WTC11 (cell line): ENCODE results near the gene CARD9. TPM values are rescaled to one million over a fixed set of nuclear protein-coding genes. Genes with fewer than 3 reads are reported as not detected.

ENCODE experiments used
- ATAC-seq: fragments of 200-7000 bp; cut with Tn5 transposase; 2 replicates; pipeline ENCODE4 v1.10.0; 2021; ENCODE audit warnings: mild to moderate bottlenecking, moderate library complexity
- CTCF ChIA-PET: fragments of 300-600 bp; sonication (Branson Sonifier 250); formaldehyde crosslinking; loops from one replicate; lab custom pipeline; 2021; ENCODE audit warnings: antibody characterized with exemption; lab: Charles Lee
- POLR2A ChIA-PET: fragments of 350-600 bp; sonication (Branson Sonifier 250); formaldehyde crosslinking; loops from one replicate; lab custom pipeline; 2021; ENCODE audit warnings: antibody characterized with exemption; lab: Charles Lee
- DNase-seq: peaks from one replicate; pipeline ENCODE4 v3.0.0; 2021; ENCODE audit warnings: low spot score
- H3K27ac Mint-ChIP-seq: 2 replicates; pipeline ENCODE4 v1.8.0; 2021; ENCODE audit warnings: mixed read lengths
- H3K27me3 Mint-ChIP-seq: 2 replicates; pipeline ENCODE4 v1.8.0; 2021; ENCODE audit warnings: low read depth, mild to moderate bottlenecking, moderate library complexity, mixed read lengths
- H3K36me3 Mint-ChIP-seq: 2 replicates; pipeline ENCODE4 v1.8.0; 2021; ENCODE audit warnings: mixed read lengths
- H3K4me1 Mint-ChIP-seq: 2 replicates; pipeline ENCODE4 v1.8.0; 2022; ENCODE audit warnings: mixed read lengths
- H3K4me3 Mint-ChIP-seq: 2 replicates; pipeline ENCODE4 v1.8.0; 2021; ENCODE audit warnings: mild to moderate bottlenecking, moderate library complexity, mixed read lengths
- H3K9me3 Mint-ChIP-seq: 2 replicates; pipeline ENCODE4 v1.8.0; 2021; ENCODE audit warnings: mixed read lengths
- ATF2 ChIP-seq: sonication (generic); formaldehyde crosslinking; IDR thresholded peaks from 2 replicates; pipeline ENCODE4 v1.8.1; 2022; ENCODE audit warnings: low read depth, missing genetic modification reagents, borderline replicate concordance
- ERG ChIP-seq: fragments of 250-450 bp; sonication (Bioruptor Pico); IDR thresholded peaks from 2 replicates; pipeline ENCODE4 v1.8.0; 2021; ENCODE audit warnings: mild to moderate bottlenecking
- ESRRA ChIP-seq: sonication (generic); formaldehyde crosslinking; IDR thresholded peaks from 2 replicates; pipeline ENCODE4 v1.8.1; 2022; ENCODE audit warnings: mild to moderate bottlenecking, missing genetic modification reagents, borderline replicate concordance
- JAZF1 ChIP-seq: fragments of 250-450 bp; sonication (Bioruptor Pico); IDR thresholded peaks from 2 replicates; pipeline ENCODE4 v1.9.0; 2021; ENCODE audit warnings: moderate library complexity, mild to moderate bottlenecking, inconsistent platforms
- NFATC4 ChIP-seq: fragments of 250-450 bp; sonication (Bioruptor Pico); IDR thresholded peaks from 2 replicates; pipeline ENCODE4 v1.9.0; 2021; ENCODE audit warnings: mild to moderate bottlenecking
- NFYB ChIP-seq: sonication (generic); formaldehyde crosslinking; conservative IDR thresholded peaks from 2 replicates; pipeline ENCODE4 v1.8.0; 2022; ENCODE audit warnings: low read depth, missing genetic modification reagents
- NR1H2 ChIP-seq: sonication (generic); formaldehyde crosslinking; IDR thresholded peaks from 2 replicates; pipeline ENCODE4 v1.9.0; 2021; ENCODE audit warnings: mild to moderate bottlenecking, moderate library complexity, missing genetic modification reagents
- NR3C1 ChIP-seq: sonication (generic); formaldehyde crosslinking; conservative IDR thresholded peaks from 2 replicates; pipeline ENCODE4 v1.8.1; 2023; ENCODE audit warnings: low read depth, mild to moderate bottlenecking, missing genetic modification reagents
- RORB ChIP-seq: fragments of 250-450 bp; sonication (Bioruptor Pico); IDR thresholded peaks from 2 replicates; pipeline ENCODE4 v1.9.0; 2021; ENCODE audit warnings: mild to moderate bottlenecking
- SMAD3 ChIP-seq: sonication (generic); formaldehyde crosslinking; IDR thresholded peaks from 2 replicates; pipeline ENCODE4 v1.8.0; 2022; ENCODE audit warnings: missing genetic modification reagents, mild to moderate bottlenecking, borderline replicate concordance
- TCF7 ChIP-seq: sonication (generic); formaldehyde crosslinking; IDR thresholded peaks from 2 replicates; pipeline ENCODE4 v1.8.0; 2022; ENCODE audit warnings: mild to moderate bottlenecking, low read depth, missing genetic modification reagents, moderate library complexity
- USF1 ChIP-seq: sonication (generic); formaldehyde crosslinking; IDR thresholded peaks from 2 replicates; pipeline ENCODE4 v1.8.0; 2022; ENCODE audit warnings: mild to moderate bottlenecking, missing genetic modification reagents
- ZBTB43 ChIP-seq: sonication (generic); formaldehyde crosslinking; IDR thresholded peaks from 2 replicates; pipeline ENCODE4 v1.8.1; 2023; ENCODE audit warnings: mild to moderate bottlenecking, missing genetic modification reagents
- ZNF138 ChIP-seq: sonication (generic); formaldehyde crosslinking; conservative IDR thresholded peaks from 2 replicates; pipeline ENCODE4 v1.8.1; 2022; ENCODE audit warnings: mild to moderate bottlenecking, moderate library complexity, missing genetic modification reagents
- ZNF232 ChIP-seq: sonication (generic); formaldehyde crosslinking; IDR thresholded peaks from 2 replicates; pipeline ENCODE4 v1.8.0; 2022; ENCODE audit warnings: mild to moderate bottlenecking, missing genetic modification reagents
- ZNF281 ChIP-seq: sonication (generic); formaldehyde crosslinking; IDR thresholded peaks from 2 replicates; pipeline ENCODE4 v1.8.0; 2023; ENCODE audit warnings: mild to moderate bottlenecking, missing genetic modification reagents
- ZNF416 ChIP-seq: fragments of 250-450 bp; sonication (Bioruptor Pico); IDR thresholded peaks from 2 replicates; pipeline ENCODE4 v1.9.0; 2021; ENCODE audit warnings: mild to moderate bottlenecking, inconsistent platforms
- total RNA-seq: library from RNA; stranded (reverse); gene quantifications from 3 replicates; pipeline ENCODE4 v1.2.3, GENCODE V29; 2021
- TF ChIP-seq, protein P1 (sequence below): sonication (generic); formaldehyde crosslinking; IDR thresholded peaks from 2 replicates; pipeline ENCODE4 v1.8.0; 2022; ENCODE audit warnings: mild to moderate bottlenecking, missing genetic modification reagents
- TF ChIP-seq, protein P2 (sequence below): sonication (generic); formaldehyde crosslinking; IDR thresholded peaks from 2 replicates; pipeline ENCODE4 v1.8.1; 2023; ENCODE audit warnings: mild to moderate bottlenecking, missing genetic modification reagents, borderline replicate concordance
- TF ChIP-seq, protein P3 (sequence below): fragments of 250-450 bp; sonication (Bioruptor Pico); IDR thresholded peaks from 2 replicates; pipeline ENCODE4 v1.9.0; 2021; ENCODE audit warnings: mild to moderate bottlenecking

Gene CARD9
- total RNA-seq, 1 experiment from 2014 or later, result 0.96 TPM

GRCh38 chr9:136363106-136363948, 10.1 kb downstream of the CARD9 start, which contains the start of gene DNLZ (continued):
- peak; percentile 95 for TF ChIP-seq ZBTB43
- TF ChIP-seq ZNF232, result peak; percentile 26; the same call in 1 of the 2 replicates
- no peak; the same call in 1 of the 2 replicates for TF ChIP-seq ZNF138
- TF ChIP-seq TCF7 (CRISPR knock-in tag), result peak; percentile 91
- TF ChIP-seq ZNF281 (CRISPR knock-in tag), result peak; percentile 83; the same call in 1 of the 2 replicates
- peak; percentile 79 for TF ChIP-seq USF1 (CRISPR knock-in tag)
- TF ChIP-seq, protein P1, sequence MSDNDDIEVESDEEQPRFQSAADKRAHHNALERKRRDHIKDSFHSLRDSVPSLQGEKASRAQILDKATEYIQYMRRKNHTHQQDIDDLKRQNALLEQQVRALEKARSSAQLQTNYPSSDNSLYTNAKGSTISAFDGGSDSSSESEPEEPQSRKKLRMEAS (CRISPR knock-in tag), result peak; percentile 100
- no peak for TF ChIP-seq ERG (CRISPR knock-in tag)
- TF ChIP-seq ZNF416 (CRISPR knock-in tag), result no peak; the same call in 1 of the 2 replicates
- TF ChIP-seq ESRRA (CRISPR knock-in tag), result peak; percentile 91; the same call in 1 of the 2 replicates
- peak; percentile 79; the same call in 1 of the 2 replicates for TF ChIP-seq NR1H2
- no peak for TF ChIP-seq RORB
- 0 out of 2 replicates have a peak, but pooled peaks have one; percentile 72 for TF ChIP-seq ATF2 (CRISPR knock-in tag)

DNA sequence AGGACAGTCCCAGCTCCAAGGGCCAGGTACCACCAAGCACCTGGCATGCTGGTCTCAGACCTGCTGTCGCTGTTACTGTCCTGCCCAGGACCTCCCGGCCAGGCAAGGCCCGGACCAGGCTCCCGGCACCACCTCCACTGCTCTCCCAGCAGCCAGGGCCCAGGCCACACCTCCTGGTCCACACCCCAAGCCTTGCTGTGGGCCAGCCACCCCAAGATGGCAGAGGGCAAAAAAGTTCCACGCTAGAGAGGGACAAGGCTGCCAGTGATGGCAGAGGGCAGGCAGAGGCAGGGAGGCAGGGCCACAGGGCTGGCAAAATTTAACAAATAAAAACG, 11.1 kb downstream of the CARD9 start:
- H3K27me3 Mint-ChIP-seq, result no peaks in the 10 kb centered on the region
- no peaks in the 10 kb centered on the region for H3K36me3 Mint-ChIP-seq
- DNase-seq (no peak), ATAC-seq (no peak)
- H3K4me1 Mint-ChIP-seq, result peaks cover 5% of the 10 kb centered on the region
- ChIA-PET POLR2A (interaction anchor here (0.7 to 1.9 kb wide), 8 partner anchors 9 to 76 kb away, joined by 3 to 8 read pairs (median 3); partner anchors contain the start of genes ENTR1 and PMPCA), CTCF (interaction anchor here (0.6 to 3.8 kb wide), 36 partner anchors 8 to 613 kb away, joined by 3 to 41 read pairs (median 4); partner anchors contain the start of genes CARD9, INPP5E and SNAPC4)
- H3K9me3 Mint-ChIP-seq, result no peaks in the 10 kb centered on the region
- H3K4me3 Mint-ChIP-seq, result no peak overlapping the region
- peak overlapping the region; percentile 45; the same call in 1 of the 2 replicates for H3K27ac Mint-ChIP-seq
- TF ChIP-seq SMAD3 (no peak), NFYB (no peak), JAZF1 (CRISPR knock-in tag) (no peak), ESRRA (CRISPR knock-in tag) (no peak), NR3C1 (CRISPR knock-in tag) (no peak), NFATC4 (CRISPR knock-in tag) (no peak), ZNF416 (CRISPR knock-in tag) (no peak)
- TF ChIP-seq, protein P2, sequence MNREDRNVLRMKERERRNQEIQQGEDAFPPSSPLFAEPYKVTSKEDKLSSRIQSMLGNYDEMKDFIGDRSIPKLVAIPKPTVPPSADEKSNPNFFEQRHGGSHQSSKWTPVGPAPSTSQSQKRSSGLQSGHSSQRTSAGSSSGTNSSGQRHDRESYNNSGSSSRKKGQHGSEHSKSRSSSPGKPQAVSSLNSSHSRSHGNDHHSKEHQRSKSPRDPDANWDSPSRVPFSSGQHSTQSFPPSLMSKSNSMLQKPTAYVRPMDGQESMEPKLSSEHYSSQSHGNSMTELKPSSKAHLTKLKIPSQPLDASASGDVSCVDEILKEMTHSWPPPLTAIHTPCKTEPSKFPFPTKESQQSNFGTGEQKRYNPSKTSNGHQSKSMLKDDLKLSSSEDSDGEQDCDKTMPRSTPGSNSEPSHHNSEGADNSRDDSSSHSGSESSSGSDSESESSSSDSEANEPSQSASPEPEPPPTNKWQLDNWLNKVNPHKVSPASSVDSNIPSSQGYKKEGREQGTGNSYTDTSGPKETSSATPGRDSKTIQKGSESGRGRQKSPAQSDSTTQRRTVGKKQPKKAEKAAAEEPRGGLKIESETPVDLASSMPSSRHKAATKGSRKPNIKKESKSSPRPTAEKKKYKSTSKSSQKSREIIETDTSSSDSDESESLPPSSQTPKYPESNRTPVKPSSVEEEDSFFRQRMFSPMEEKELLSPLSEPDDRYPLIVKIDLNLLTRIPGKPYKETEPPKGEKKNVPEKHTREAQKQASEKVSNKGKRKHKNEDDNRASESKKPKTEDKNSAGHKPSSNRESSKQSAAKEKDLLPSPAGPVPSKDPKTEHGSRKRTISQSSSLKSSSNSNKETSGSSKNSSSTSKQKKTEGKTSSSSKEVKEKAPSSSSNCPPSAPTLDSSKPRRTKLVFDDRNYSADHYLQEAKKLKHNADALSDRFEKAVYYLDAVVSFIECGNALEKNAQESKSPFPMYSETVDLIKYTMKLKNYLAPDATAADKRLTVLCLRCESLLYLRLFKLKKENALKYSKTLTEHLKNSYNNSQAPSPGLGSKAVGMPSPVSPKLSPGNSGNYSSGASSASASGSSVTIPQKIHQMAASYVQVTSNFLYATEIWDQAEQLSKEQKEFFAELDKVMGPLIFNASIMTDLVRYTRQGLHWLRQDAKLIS (CRISPR knock-in tag), result no peak
- TF ChIP-seq, protein P3, sequence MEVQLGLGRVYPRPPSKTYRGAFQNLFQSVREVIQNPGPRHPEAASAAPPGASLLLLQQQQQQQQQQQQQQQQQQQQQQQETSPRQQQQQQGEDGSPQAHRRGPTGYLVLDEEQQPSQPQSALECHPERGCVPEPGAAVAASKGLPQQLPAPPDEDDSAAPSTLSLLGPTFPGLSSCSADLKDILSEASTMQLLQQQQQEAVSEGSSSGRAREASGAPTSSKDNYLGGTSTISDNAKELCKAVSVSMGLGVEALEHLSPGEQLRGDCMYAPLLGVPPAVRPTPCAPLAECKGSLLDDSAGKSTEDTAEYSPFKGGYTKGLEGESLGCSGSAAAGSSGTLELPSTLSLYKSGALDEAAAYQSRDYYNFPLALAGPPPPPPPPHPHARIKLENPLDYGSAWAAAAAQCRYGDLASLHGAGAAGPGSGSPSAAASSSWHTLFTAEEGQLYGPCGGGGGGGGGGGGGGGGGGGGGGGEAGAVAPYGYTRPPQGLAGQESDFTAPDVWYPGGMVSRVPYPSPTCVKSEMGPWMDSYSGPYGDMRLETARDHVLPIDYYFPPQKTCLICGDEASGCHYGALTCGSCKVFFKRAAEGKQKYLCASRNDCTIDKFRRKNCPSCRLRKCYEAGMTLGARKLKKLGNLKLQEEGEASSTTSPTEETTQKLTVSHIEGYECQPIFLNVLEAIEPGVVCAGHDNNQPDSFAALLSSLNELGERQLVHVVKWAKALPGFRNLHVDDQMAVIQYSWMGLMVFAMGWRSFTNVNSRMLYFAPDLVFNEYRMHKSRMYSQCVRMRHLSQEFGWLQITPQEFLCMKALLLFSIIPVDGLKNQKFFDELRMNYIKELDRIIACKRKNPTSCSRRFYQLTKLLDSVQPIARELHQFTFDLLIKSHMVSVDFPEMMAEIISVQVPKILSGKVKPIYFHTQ (CRISPR knock-in tag), result no peak
